GM12878 (cell line): ENCODE measurements around the gene RAB24. TPM values are rescaled to one million over a fixed set of nuclear protein-coding genes. Genes with fewer than 3 reads are reported as not detected.

Experiments
- ATAC-seq: fragments of 200-7000 bp; cut with Tn5 transposase; 3 replicates; pipeline ENCODE4 v1.9.1; 2020; ENCODE audit warnings: mild to moderate bottlenecking, moderate library complexity
- BruUV-seq: library from RNA; stranded (reverse); fragments of 400-500 nt; replicated peaks from 2 replicates; lab custom pipeline; 2021; lab: Mats Ljungman, UMichigan
- CTCF ChIA-PET: fragments of 300-600 bp; sonication (Branson Sonifier 250); formaldehyde crosslinking; extraction: SDS; loops from one replicate; lab custom pipeline; 2021; ENCODE audit warnings: inconsistent platforms; lab: Yijun Ruan, JAX
- POLR2A ChIA-PET: fragments of 350-600 bp; formaldehyde crosslinking; extraction: SDS; loops from one replicate; lab custom pipeline; 2021; ENCODE audit warnings: inconsistent platforms; lab: Charles Lee
- RAD21 ChIA-PET: fragments of 300-600 bp; sonication (Branson Sonifier 250); formaldehyde crosslinking; loops from one replicate; lab custom pipeline; 2023; ENCODE audit warnings: antibody characterized with exemption; ENCODE audit not compliant: unreplicated experiment; lab: Charles Lee
- SMC1A ChIA-PET: fragments of 300-600 bp; sonication (Branson Sonifier 250); formaldehyde crosslinking; loops from one replicate; lab custom pipeline; 2023; ENCODE audit not compliant: unreplicated experiment, uncharacterized antibody; lab: Charles Lee
- DNase-seq: peaks from one replicate; pipeline ENCODE4 v3.0.0-alpha.2; 2011; ENCODE audit warnings: low read depth, low spot score
- FAIRE-seq: peaks from 3 replicates; lab custom pipeline; 2011; peaks lifted over from hg19 to GRCh38; lab: Jason Lieb, UNC
- H2AFZ ChIP-seq: 2 replicates; pipeline ENCODE4 v1.6.0; 2011; ENCODE audit warnings: low read depth, low read length, control low read depth; ENCODE audit not compliant: control insufficient read depth
- H3K27ac ChIP-seq: 2 replicates; pipeline ENCODE4 v1.5.1; 2011; ENCODE audit warnings: control low read depth; ENCODE audit not compliant: control insufficient read depth, insufficient read depth
- H3K27me3 ChIP-seq, 2 experiments: replicated peaks in 1 of 2; 2 replicates each; pipeline versions ENCODE4 v1.6.0 to v1.6.1; 2011; ENCODE audit warnings: low read length in 1 of 2; ENCODE audit not compliant: control insufficient read depth in 2 of 2, insufficient read depth in 2 of 2
- H3K36me3 ChIP-seq, 2 experiments: 2 replicates each; pipeline ENCODE4 v1.5.1; 2011; ENCODE audit warnings: low read length in 1 of 2; ENCODE audit not compliant: control insufficient read depth in 2 of 2, insufficient read depth in 2 of 2
- H3K4me1 ChIP-seq: 2 replicates; pipeline ENCODE4 v1.6.1; 2011; ENCODE audit warnings: mild to moderate bottlenecking, low read length, moderate library complexity, mixed read lengths; ENCODE audit not compliant: control insufficient read depth, insufficient read depth
- H3K4me2 ChIP-seq: 2 replicates; pipeline ENCODE4 v1.6.0; 2011; ENCODE audit warnings: control low read depth; ENCODE audit not compliant: control insufficient read depth, insufficient read depth
- H3K4me3 ChIP-seq: fragments of 200-600 bp; sonication (generic); 2 replicates; pipeline ENCODE4 v1.5.1; 2016
- H3K79me2 ChIP-seq: 2 replicates; pipeline ENCODE4 v1.6.0; 2011; ENCODE audit warnings: low read length; ENCODE audit not compliant: control insufficient read depth, insufficient read depth
- H3K9ac ChIP-seq: 2 replicates; pipeline ENCODE4 v1.8.0; 2011; ENCODE audit warnings: low read length, control low read depth, mixed read lengths; ENCODE audit not compliant: control insufficient read depth, insufficient read depth
- H3K9me3 ChIP-seq: replicated peaks from 3 replicates; pipeline ENCODE4 v1.5.1; 2011; ENCODE audit warnings: mild to moderate bottlenecking, low read length; ENCODE audit not compliant: control insufficient read depth, insufficient read depth
- H4K20me1 ChIP-seq: 2 replicates; pipeline ENCODE4 v1.6.0; 2011; ENCODE audit not compliant: control insufficient read depth, insufficient read depth
- ASH2L ChIP-seq: fragments of 300-600, 200-600 bp; sonication (generic); IDR thresholded peaks from 2 replicates; pipeline ENCODE4 v1.6.1; 2017; ENCODE audit warnings: low read depth, mild to moderate bottlenecking, borderline replicate concordance
- E2F8 ChIP-seq: fragments of 450-650 bp; IDR thresholded peaks from 2 replicates; pipeline ENCODE4 v1.6.1; 2018; ENCODE audit warnings: mild to moderate bottlenecking, low read depth, moderate library complexity; ENCODE audit not compliant: partially characterized antibody
- JUND ChIP-seq: IDR thresholded peaks from 2 replicates; pipeline ENCODE4 v1.6.1; 2012; ENCODE audit warnings: low read depth, mild to moderate bottlenecking, low read length, improper control_type of control experiment, moderate library complexity
- NFYB ChIP-seq: IDR thresholded peaks from 2 replicates; pipeline ENCODE4 v1.6.1; 2011; ENCODE audit warnings: low read depth, mild to moderate bottlenecking, low read length, improper control_type of control experiment, moderate library complexity; ENCODE audit not compliant: insufficient read depth
- NR2F1 ChIP-seq: fragments of 450-650 bp; conservative IDR thresholded peaks from 2 replicates; pipeline ENCODE4 v1.6.1; 2017; ENCODE audit warnings: mild to moderate bottlenecking
- POLR2AphosphoS5 ChIP-seq: IDR thresholded peaks from 2 replicates; pipeline ENCODE4 v1.6.1; 2011; ENCODE audit warnings: mild to moderate bottlenecking, low read length, inconsistent platforms
- POU2F2 ChIP-seq: IDR thresholded peaks from 3 replicates; pipeline ENCODE4 v1.6.1; 2011; ENCODE audit warnings: low read depth, mild to moderate bottlenecking, low read length, borderline replicate concordance
- RFX5 ChIP-seq: IDR thresholded peaks from 2 replicates; pipeline ENCODE4 v1.6.1; 2011; ENCODE audit warnings: low read depth, low read length, improper control_type of control experiment
- SMARCA5 ChIP-seq: fragments of 450-650 bp; IDR thresholded peaks from 2 replicates; pipeline ENCODE4 v1.6.1; 2017; ENCODE audit warnings: mild to moderate bottlenecking
- SMC3 ChIP-seq: IDR thresholded peaks from 2 replicates; pipeline ENCODE4 v1.6.1; 2011; ENCODE audit warnings: low read length, improper control_type of control experiment, borderline replicate concordance
- SREBF2 ChIP-seq: IDR thresholded peaks from 2 replicates; pipeline ENCODE4 v1.6.1; 2012; ENCODE audit warnings: mild to moderate bottlenecking, low read length
- ZBED1 ChIP-seq: IDR thresholded peaks from 2 replicates; pipeline ENCODE4 v1.6.1; 2016; ENCODE audit warnings: borderline replicate concordance
- whole genome bisulfite sequencing: methylation state at CpG from one replicate; pipeline ENCODE4 v1.1.6; 2016; ENCODE audit warnings: low lambda C conversion rate; ENCODE audit not compliant: insufficient replicate concordance, insufficient coverage; ENCODE audit errors: missing lambda C conversion rate; 5-methylcytosine and 5-hydroxymethylcytosine counted together
- in situ Hi-C: fragments of 300-500 bp; cut with MboI; formaldehyde crosslinking; loops from 9 replicates; pipeline ENCODE4 v1.14.3; 2018; ENCODE audit warnings: mixed read lengths
- intact Hi-C: fragments of 100-400 bp; cut with micrococcal nuclease; formaldehyde crosslinking; loops from one replicate; pipeline ENCODE4 v1.14.2; 2022; ENCODE audit not compliant: unreplicated experiment
- polyA plus RNA-seq, 11 experiments: library from polyadenylated mRNA; depleted of rRNA in 4 of 11; unstranded in 6 of 11; stranded (reverse) in 5 of 11; fragments of >200 nt; fragmentation: Nextera tagmentation in 4 of 11; fragmentation: Illumina TruSeq in 1 of 11; extraction: Ambion mirVana in 4 of 11; extraction: Trizol in 1 of 11; gene quantifications; 1 replicate in 1 of 11; 2 replicates in 10 of 11; pipeline versions ENCODE4 v1.2.1 to v1.2.3, GENCODE V29; 2011 to 2016; ENCODE audit warnings: inconsistent platforms in 2 of 11, missing spikeins in 2 of 11, low read depth in 1 of 11
- total RNA-seq, 4 experiments: library from RNA; depleted of rRNA in 3 of 4; stranded (reverse); fragments of >200 nt in 3 of 4; fragmentation: Illumina TruSeq in 1 of 4; extraction: Trizol in 1 of 4; gene quantifications; 2 replicates each; pipeline versions ENCODE4 v1.2.1 to v1.2.3, GENCODE V29; 2013 to 2021
- TF ChIP-seq, protein P1 (sequence below): fragments of 150-350 bp; IDR thresholded peaks from 2 replicates; pipeline ENCODE4 v1.6.1; 2016; ENCODE audit warnings: low read depth, low read length
- TF ChIP-seq, protein P2 (sequence below): IDR thresholded peaks from 2 replicates; pipeline ENCODE4 v1.6.1; 2011; ENCODE audit warnings: borderline replicate concordance, low read depth, mild to moderate bottlenecking, moderate library complexity, low read length; ENCODE audit not compliant: insufficient read depth, poor library complexity, severe bottlenecking
- TF ChIP-seq, protein P3 (sequence below): fragments of 450-650 bp; IDR thresholded peaks from 2 replicates; pipeline ENCODE4 v1.6.1; 2018; ENCODE audit warnings: borderline replicate concordance, mild to moderate bottlenecking; ENCODE audit not compliant: partially characterized antibody

Gene RAB24
- total and polyA plus RNA-seq, 10 of the 15 experiments (the other 5 are each of a cell fraction or from before 2014, with no cell fraction given), result 8.0 to 44.4 (median 24.4) TPM

- no peak for TF ChIP-seq ASH2L
- no peak for TF ChIP-seq NFYB
- TF ChIP-seq POU2F2, result no peak
- no peak for TF ChIP-seq NR2F1
- no peak for TF ChIP-seq ZBED1
- TF ChIP-seq, protein P1, sequence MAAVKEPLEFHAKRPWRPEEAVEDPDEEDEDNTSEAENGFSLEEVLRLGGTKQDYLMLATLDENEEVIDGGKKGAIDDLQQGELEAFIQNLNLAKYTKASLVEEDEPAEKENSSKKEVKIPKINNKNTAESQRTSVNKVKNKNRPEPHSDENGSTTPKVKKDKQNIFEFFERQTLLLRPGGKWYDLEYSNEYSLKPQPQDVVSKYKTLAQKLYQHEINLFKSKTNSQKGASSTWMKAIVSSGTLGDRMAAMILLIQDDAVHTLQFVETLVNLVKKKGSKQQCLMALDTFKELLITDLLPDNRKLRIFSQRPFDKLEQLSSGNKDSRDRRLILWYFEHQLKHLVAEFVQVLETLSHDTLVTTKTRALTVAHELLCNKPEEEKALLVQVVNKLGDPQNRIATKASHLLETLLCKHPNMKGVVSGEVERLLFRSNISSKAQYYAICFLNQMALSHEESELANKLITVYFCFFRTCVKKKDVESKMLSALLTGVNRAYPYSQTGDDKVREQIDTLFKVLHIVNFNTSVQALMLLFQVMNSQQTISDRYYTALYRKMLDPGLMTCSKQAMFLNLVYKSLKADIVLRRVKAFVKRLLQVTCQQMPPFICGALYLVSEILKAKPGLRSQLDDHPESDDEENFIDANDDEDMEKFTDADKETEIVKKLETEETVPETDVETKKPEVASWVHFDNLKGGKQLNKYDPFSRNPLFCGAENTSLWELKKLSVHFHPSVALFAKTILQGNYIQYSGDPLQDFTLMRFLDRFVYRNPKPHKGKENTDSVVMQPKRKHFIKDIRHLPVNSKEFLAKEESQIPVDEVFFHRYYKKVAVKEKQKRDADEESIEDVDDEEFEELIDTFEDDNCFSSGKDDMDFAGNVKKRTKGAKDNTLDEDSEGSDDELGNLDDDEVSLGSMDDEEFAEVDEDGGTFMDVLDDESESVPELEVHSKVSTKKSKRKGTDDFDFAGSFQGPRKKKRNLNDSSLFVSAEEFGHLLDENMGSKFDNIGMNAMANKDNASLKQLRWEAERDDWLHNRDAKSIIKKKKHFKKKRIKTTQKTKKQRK, result no peak
- no peak for TF ChIP-seq POLR2AphosphoS5
- no peak for TF ChIP-seq JUND
- TF ChIP-seq, protein P2, sequence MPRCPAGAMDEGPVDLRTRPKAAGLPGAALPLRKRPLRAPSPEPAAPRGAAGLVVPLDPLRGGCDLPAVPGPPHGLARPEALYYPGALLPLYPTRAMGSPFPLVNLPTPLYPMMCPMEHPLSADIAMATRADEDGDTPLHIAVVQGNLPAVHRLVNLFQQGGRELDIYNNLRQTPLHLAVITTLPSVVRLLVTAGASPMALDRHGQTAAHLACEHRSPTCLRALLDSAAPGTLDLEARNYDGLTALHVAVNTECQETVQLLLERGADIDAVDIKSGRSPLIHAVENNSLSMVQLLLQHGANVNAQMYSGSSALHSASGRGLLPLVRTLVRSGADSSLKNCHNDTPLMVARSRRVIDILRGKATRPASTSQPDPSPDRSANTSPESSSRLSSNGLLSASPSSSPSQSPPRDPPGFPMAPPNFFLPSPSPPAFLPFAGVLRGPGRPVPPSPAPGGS, result no peak
- no peak for TF ChIP-seq SMARCA5
- TF ChIP-seq, protein P3, sequence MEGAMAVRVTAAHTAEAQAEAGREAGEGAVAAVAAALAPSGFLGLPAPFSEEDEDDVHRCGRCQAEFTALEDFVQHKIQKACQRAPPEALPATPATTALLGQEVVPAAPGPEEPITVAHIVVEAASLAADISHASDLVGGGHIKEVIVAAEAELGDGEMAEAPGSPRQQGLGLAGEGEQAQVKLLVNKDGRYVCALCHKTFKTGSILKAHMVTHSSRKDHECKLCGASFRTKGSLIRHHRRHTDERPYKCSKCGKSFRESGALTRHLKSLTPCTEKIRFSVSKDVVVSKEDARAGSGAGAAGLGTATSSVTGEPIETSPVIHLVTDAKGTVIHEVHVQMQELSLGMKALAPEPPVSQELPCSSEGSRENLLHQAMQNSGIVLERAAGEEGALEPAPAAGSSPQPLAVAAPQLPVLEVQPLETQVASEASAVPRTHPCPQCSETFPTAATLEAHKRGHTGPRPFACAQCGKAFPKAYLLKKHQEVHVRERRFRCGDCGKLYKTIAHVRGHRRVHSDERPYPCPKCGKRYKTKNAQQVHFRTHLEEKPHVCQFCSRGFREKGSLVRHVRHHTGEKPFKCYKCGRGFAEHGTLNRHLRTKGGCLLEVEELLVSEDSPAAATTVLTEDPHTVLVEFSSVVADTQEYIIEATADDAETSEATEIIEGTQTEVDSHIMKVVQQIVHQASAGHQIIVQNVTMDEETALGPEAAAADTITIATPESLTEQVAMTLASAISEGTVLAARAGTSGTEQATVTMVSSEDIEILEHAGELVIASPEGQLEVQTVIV, result no peak
- no peak for TF ChIP-seq SREBF2
- no peak for TF ChIP-seq E2F8
- TF ChIP-seq RFX5, result no peak
- no peak for TF ChIP-seq SMC3
- ChIA-PET RAD21 (no interaction called here), CTCF (no interaction called here), SMC1A (interaction anchor here (0.8 kb wide), 1 partner anchor 12 kb away, joined by 3 read pairs; no protein-coding TSS in a partner anchor), POLR2A (no interaction called here)
- BruUV-seq, result no TSS peak
- H3K79me2 ChIP-seq, result no peaks in the 10 kb centered on the region
- H3K9ac ChIP-seq, result no peak overlapping the region
- no peak overlapping the region for H3K4me2 ChIP-seq
- ATAC-seq (no peak), DNase-seq (no peak), FAIRE-seq (no peak)
- H3K36me3 ChIP-seq, result peaks cover 17 to 37% of the 10 kb centered on the region in 2 experiments
- H3K4me3 ChIP-seq, result no peak overlapping the region
- intact Hi-C loops, result no loop called here
- no peaks in the 10 kb centered on the region for H3K9me3 ChIP-seq
- no peak overlapping the region for H3K27ac ChIP-seq
- in situ Hi-C loops, result no loop called here
- H4K20me1 ChIP-seq, result no peaks in the 10 kb centered on the region; the same call in 1 of the 2 replicates
- WGBS, result 85% methylated on average over 6 of the region's 6 CpGs
- no peaks in the 10 kb centered on the region for H3K27me3 ChIP-seq
- no peak overlapping the region for H2AFZ ChIP-seq
- H3K4me1 ChIP-seq, result no peaks in the 10 kb centered on the region
Measured at GRCh38 chr5:177329883-177330282, 26.4 kb upstream of the RAB24 start.
